Stimulated activated CD8-positive, alpha-beta memory T cell treated with anti-CD3 and anti-CD28 coated beads, Interleukin-12 subunit alpha, Interleukin-12 subunit beta, amount 100 ng/mL, for 24 hours (primary cell): Measurements from ENCODE around the gene HADHA.
"Not testable (repeated sequence)": the region's sequence is repeated elsewhere in the genome, so short reads cannot be mapped to it uniquely, and the experiment has no call there.

ENCODE experiments used
- DNase-seq: peaks from one replicate; pipeline ENCODE4 v3.0.0-alpha.2; 2020; ENCODE audit errors: extremely low read depth

The HADHA gene

DNA sequence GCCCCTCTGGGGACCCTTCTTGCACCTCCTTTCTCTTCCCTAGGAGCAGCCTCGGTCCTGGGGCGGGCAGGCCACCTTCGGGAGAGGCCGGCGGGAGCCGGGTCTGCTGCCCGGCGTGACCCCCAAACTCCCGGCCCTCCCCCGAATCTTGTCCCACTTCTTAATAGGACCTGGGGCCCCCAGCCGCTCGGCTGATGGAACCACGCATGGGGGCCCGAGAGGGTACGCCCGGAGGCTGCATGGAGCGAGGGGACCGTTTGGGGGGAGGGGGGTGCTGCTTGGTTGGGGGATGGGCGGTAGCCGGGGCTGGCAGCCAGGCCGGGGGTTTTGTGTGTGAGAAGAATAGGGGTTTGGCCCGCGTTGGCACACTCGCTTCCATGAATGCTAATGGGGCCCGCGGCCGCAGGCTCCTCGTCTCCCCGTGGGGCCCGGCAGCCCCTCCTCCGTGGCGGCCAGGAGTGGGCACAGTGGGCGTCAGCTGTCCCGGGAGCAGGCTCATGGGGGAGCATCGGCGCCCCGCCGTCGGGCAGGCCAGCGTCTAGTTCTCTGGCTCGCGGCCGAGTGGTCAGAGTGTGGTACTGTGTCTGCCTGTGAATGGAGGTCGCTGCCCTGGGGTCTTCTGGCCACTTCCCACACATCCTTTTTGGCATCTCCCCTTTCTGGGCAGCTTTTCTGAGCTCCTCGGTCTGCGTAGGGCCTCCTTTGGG lies 70.5 kb downstream of the HADHA start:
- no peak for DNase-seq

- no peak for DNase-seq
Observed at GRCh38 chr2:26172871-26173775, 71.3 kb downstream of the HADHA start, which contains the start of gene GAREM2. Gene GAREM2 (plus strand): TSS chr2:26173088. CDS start chr2:26173221, 133 bp downstream.

GRCh38 chr2:26172189-26172870 lies 72.1 kb downstream of the HADHA start:
- DNase-seq = no peak

GRCh38 chr2:26170795-26171194 lies 73.6 kb downstream of the HADHA start:
- DNase-seq = no peak

DNA sequence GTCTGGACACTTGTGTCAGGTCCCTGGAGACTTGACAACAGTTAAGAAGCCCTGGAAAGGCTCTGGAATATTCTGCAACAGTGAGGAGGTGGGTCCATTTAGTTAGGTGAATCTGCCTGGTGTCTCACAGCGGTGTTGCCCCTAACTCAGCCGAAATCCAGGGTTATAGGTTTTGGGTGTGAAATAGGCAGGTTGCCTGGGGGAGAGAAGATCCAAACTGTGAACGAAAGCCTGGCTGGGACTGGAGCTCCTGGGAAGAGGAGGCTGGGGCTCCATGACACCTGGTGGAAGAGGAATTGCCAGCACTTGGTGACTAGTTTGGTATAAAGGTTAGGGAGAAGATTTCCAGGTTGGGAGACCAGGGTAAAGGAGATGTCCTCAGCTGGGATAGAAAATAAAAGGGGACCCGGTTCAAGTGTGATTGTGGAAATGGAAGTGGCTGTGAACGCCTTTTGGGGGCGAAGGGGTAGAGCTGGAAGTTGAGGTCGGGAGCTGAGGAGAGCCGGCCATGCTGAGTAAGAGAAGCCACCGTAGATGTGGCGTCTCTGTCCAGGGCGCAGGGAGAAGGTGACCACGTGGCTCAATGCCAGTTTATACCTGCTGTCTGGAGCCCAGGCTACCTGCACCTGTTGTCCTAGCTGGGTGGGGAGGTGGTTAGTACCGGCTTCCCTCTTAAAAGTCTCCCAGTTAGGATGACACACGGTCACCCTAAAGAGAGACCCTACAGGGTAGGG lies 74.6 kb downstream of the HADHA start:
- no peak for DNase-seq

DNA sequence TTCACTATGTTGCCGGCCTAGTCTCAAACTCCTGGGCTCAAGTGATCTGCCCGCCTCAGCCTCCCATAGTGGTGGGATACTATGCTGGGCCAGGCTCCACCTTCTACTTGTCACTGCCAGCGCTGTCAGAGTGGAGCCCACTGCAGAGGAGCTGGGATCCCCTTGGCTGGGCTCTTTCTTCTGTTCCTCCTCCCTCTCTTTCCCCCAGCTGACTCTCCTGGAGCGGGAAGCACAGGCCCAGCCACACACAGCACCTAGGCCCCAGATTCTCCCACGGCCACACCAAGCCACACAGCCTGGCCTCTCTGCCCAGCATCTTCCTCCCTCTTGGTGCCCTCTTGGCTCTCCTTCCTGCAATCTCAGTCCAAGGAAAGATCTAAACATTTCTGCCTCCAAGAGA lies 75.2 kb downstream of the HADHA start:
- no peak for DNase-seq

DNA sequence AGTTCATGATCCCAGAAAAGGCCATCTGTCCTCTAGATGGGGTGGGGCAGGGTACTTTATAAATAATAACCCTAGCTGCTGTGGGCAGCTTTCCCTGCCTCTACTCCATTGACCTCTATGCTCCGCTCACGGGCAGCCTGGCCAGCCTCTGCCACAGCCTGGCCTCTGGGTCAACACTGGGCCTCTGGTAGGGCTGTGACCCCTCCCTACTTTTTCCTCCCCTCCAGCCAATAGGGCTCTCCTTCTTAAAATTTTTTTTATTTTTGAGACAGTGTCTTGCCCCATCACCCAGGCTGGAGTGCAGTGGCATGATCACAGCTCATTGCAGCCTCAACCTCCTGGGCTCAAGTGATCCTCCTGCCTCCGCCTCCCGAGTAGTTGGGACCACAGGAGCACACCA lies 75.6 kb downstream of the HADHA start:
- no peak for DNase-seq

GRCh38 chr2:26166541-26166940 lies 77.9 kb downstream of the HADHA start:
- not testable (repeated sequence) for DNase-seq

- no peak for DNase-seq
Observed at GRCh38 chr2:26165403-26165802, 79.0 kb downstream of the HADHA start.

DNA sequence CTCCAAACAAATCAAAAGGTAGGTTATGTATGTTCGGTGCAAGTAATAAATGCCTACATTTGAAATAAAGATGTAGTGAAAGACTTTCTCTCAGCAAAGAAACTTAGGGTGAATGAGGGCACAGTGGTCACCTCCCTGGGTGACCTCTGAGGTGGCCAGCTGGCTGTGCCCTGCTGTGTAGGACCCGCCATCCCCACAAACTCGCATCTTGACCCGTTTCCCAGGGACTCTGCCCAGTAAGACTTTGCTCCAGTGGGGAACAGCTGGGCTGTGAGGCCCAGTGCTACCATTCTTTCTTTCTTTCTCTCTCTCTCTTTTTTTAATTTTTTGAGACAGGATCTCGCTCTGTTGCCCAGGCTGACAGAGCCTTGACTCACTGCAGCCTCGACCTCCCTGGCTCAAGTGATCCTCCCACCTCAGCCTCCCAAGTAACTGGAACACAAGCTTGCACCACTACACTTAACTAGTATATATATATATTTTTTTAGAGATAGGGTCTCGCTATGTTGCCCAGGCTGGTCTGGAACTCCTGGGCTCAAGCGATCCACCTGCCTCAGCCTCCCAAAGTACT lies 79.7 kb downstream of the HADHA start:
- no peak for DNase-seq

DNA sequence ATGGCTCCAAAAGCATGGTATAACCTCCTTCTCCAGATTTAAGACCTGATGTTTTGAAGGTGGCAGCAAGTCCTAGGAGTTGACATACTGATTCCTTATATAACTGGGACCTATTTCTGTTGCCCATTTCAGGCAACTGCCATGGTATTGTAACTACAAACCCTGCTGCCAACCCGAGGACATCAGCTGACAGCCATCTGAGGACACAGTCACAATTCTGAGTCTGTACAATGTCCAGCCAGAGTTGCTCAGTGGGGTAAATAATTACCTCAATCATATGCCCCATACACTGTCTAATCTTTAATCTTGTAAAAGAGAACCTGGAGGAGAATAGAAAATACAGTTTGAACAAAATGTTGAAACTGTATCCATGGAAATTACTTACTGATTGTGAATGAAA lies 80.2 kb downstream of the HADHA start:
- DNase-seq = no peak

DNA sequence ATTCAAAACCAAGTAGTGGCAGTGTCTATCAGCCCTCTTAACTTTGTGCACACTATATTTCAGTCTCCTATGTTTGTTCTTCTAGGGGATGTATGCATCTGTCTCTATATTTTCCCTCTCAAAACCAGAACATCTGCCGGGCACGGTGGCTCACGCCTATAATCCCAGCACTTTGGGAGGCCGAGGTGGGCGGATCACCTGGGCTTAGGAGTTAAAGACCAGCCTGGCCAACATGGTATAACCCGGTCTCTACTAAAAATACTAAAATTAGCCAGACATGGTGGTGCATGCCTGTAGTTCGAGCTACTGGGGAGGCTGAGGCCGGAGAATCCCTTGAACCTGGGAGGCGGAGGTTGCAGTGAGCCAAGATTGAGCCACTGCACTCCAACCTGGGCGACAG lies 81.5 kb downstream of the HADHA start:
- DNase-seq = no peak

DNA sequence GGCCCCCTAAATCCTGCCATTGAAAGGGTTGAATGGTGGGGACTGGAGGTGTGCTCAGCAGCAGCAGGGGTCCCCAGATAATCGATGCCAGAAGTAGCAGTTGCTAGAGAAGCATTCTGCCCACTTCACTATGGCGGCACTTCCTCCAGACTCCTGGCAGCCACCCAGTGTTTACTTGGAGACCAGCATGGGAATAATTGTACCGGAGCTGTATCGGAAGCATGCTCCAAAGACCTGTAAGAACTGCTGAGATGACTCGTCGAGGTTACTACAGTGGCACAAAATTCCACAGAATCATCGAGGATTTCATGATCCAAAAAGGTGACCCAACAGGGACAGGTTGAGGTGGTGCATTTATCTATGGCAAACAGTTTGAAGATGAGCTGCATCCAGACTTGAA lies 82.5 kb downstream of the HADHA start:
- no peak for DNase-seq

- DNase-seq = no peak
Observed at GRCh38 chr2:26157580-26157979, 86.9 kb downstream of the HADHA start.

- DNase-seq = no peak
Observed at GRCh38 chr2:26150243-26150642, 94.2 kb downstream of the HADHA start.

- DNase-seq = no peak
Observed at GRCh38 chr2:26148501-26148900, 95.9 kb downstream of the HADHA start.

DNA sequence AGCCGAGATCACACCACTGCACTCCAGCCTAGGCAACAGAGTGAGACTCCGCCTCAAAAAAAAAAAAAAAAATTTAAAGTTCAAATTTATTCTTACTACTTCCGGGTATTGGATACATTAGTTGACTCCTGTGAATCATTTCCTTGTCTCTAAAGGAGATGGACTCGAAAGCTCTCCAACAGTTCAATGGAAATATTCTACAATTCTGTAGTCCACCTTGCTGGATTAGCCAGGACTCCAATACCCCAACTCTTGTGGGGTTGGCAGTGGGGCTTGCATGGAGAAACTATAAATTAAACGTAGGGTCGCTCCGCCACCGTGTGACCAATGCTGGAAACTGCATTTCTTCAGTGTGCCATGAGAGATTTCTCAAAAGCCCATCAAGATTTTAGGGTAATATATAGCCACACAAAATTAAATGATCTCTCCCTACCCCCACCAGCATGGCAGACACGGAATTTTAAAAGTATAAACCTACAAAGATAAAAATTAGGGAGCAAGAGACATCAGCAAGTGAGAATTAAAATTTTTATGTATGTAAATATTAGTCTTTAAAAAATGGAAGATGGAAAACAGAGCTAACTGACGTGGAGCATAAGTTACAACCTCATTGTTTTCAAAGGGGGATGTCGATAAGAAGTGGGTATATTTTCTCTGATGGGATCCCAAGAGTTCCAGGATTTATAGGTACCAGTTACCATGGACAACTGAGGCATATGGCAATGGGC lies 99.3 kb downstream of the HADHA start:
- peak; percentile 23 for DNase-seq

- DNase-seq = no peak
Observed at GRCh38 chr2:26144031-26144430, 100.4 kb downstream of the HADHA start.

- no peak for DNase-seq
Observed at GRCh38 chr2:26141145-26141769, 103.2 kb downstream of the HADHA start.
